ENCODE data around the gene NUP210.

NUP210 gene

GRCh38 chr3:13283877-13284264 lies 136.3 kb downstream of the NUP210 start:
- DNase-seq (ENCODE audit: low spot score), result no peak
- TF ChIP-seq CTCF (IDR thresholded peaks at IDR 0.05; ENCODE audit: extremely low read depth, missing control alignments), result no peak

DNA sequence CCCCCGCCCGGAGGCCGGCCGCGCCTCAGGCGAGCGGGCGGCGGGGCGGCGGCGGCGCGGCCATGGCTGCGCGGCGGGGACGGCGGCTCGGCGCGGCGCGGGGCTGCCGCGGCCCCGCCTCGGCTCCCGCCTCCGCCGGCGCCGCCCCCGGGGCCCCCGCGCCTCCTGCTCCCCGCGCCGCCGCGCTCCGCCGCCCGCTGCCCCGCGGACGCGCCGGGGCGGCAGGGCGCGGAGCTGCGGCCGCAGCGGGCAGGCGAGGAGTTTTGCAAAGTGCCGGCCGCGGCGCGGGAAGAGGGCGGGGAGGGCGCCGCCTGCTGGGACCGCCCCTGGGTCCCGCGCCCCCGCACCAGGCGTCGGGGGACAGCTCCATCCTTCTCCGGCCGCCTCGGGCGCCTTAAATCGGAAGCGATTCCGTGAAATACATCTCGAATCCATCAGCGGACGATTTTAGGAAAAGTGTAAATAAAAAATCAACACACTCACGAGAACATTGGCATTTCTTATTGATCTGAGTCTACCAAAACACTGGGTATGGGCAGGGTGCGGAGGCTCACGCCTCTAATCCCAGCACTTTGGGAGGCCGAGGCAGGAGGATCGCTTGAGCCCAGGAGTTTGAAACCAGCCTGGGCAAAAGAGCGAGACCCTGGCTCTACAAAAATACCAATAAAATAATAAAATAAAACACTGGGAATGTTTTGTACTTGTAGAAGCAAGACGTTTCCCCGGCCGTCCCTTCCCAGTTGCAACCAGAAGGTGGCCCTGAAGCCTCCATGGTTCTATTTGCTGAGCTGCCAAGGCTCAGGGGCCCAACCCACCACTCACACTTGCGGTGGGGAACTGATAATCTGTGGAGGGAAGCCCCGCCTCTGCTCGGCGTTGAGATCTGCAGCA lies 136.9 kb downstream of the NUP210 start:
- no peak for TF ChIP-seq CTCF (IDR thresholded peaks at IDR 0.05; ENCODE audit: extremely low read depth, missing control alignments)
- peak; percentile 80 for DNase-seq (ENCODE audit: low spot score)

GRCh38 chr3:13282358-13282985 lies 137.7 kb downstream of the NUP210 start:
- TF ChIP-seq CTCF (IDR thresholded peaks at IDR 0.05; ENCODE audit: extremely low read depth, missing control alignments), result no peak
- DNase-seq (ENCODE audit: low spot score), result peak; percentile 66

DNA sequence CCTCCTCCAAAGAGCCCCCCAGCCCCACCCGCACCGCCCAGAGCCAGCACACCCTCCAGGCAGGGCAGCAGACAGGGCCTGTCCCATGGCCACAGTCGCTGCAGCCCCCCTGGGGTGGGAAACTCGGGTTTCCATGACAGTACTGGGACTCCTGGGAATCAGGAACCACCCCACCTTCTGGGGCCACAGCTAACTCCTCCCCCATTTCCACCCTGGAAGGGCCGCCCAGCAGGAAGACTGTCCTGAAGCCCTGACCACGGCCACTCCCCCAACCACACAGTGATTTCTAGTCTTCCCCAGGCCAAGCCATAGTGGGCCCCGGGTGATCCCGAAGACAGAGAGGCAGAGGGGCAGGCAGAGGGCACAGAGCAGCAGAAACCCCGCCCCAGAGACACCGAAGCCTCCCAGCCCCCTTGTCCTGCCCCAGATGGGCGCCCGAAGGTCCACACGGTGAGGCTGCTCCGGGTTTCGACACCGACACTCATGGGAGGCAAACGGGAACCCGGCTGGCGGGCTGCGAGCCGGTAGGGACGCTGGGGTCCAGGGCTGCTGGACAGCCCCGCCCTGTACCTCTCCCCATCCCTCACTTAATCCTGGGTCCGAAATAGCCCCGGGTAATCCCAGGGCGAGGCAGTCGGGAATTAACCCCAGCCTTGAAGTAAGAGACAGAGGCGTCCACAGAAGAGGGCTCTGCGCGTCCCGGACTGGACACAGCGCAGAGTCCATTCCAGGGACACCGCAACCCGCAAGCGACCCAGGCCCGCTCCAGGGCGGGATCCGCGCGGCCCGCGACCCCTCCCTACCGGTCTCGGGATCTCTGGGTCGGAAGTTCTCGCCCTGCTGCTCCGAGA lies 138.4 kb downstream of the NUP210 start:
- DNase-seq (ENCODE audit: low spot score), result no peak
- TF ChIP-seq CTCF (IDR thresholded peaks at IDR 0.05; ENCODE audit: extremely low read depth, missing control alignments), result no peak

GRCh38 chr3:13280811-13281506 lies 139.2 kb downstream of the NUP210 start:
- DNase-seq (ENCODE audit: low spot score), result peak; percentile 51
- TF ChIP-seq CTCF (IDR thresholded peaks at IDR 0.05; ENCODE audit: extremely low read depth, missing control alignments), result no peak

- TF ChIP-seq CTCF (IDR thresholded peaks at IDR 0.05; ENCODE audit: extremely low read depth, missing control alignments), result no peak
- no peak for DNase-seq (ENCODE audit: low spot score)
Observed at GRCh38 chr3:13280122-13280790, 139.9 kb downstream of the NUP210 start.
